ENCODE measurements around the gene CALB2.

The CALB2 gene

GRCh38 chr16:71399801-71400563, 41.5 kb downstream of the CALB2 start:
- no peak for DNase-seq

- no peak for DNase-seq
Observed at GRCh38 chr16:71402007-71402406, 43.5 kb downstream of the CALB2 start.

GRCh38 chr16:71402674-71403073, 44.2 kb downstream of the CALB2 start:
- DNase-seq, result no peak

GRCh38 chr16:71404364-71404763, 45.8 kb downstream of the CALB2 start:
- no peak for DNase-seq

GRCh38 chr16:71406316-71406715, 47.8 kb downstream of the CALB2 start:
- DNase-seq, result no peak

- DNase-seq, result no peak
Observed at GRCh38 chr16:71406724-71407123, 48.2 kb downstream of the CALB2 start.

- DNase-seq, result no peak
Observed at GRCh38 chr16:71407731-71408130, 49.2 kb downstream of the CALB2 start.

- DNase-seq, result no peak
Observed at GRCh38 chr16:71408536-71408935, 50.0 kb downstream of the CALB2 start.

- DNase-seq, result no peak
Observed at GRCh38 chr16:71409011-71409775, 50.7 kb downstream of the CALB2 start.

- DNase-seq, result no peak
Observed at GRCh38 chr16:71410146-71410545, 51.6 kb downstream of the CALB2 start.

- peak; percentile 37 for DNase-seq
Observed at GRCh38 chr16:71412270-71413160, 54.0 kb downstream of the CALB2 start.

- DNase-seq, result no peak
Observed at GRCh38 chr16:71413341-71413740, 54.8 kb downstream of the CALB2 start.

- DNase-seq, result no peak
Observed at GRCh38 chr16:71414038-71414437, 55.5 kb downstream of the CALB2 start.

GRCh38 chr16:71421911-71422310, 63.4 kb downstream of the CALB2 start:
- DNase-seq, result no peak

GRCh38 chr16:71423016-71423415, 64.5 kb downstream of the CALB2 start:
- DNase-seq, result no peak

- DNase-seq, result no peak
Observed at GRCh38 chr16:71423865-71424264, 65.3 kb downstream of the CALB2 start.

GRCh38 chr16:71424626-71425025, 66.1 kb downstream of the CALB2 start:
- DNase-seq, result no peak

- no peak for DNase-seq
Observed at GRCh38 chr16:71425746-71426068, 67.2 kb downstream of the CALB2 start.

GRCh38 chr16:71426069-71426879, 67.8 kb downstream of the CALB2 start:
- DNase-seq, result no peak

- no peak for DNase-seq
Observed at GRCh38 chr16:71426880-71427615, 68.5 kb downstream of the CALB2 start.

GRCh38 chr16:71428385-71428784, 69.9 kb downstream of the CALB2 start:
- no peak for DNase-seq

- DNase-seq, result no peak
Observed at GRCh38 chr16:71428883-71429282, 70.4 kb downstream of the CALB2 start.

Measured in stimulated activated naive CD4-positive, alpha-beta T cell treated with Interleukin-2 at 50 U/mL for 16 hours (primary cell).